Smooth muscle cell (in vitro differentiated cells): ENCODE results near the gene WFIKKN2. TPM values are rescaled to one million over a fixed set of nuclear protein-coding genes. Genes with fewer than 3 reads are reported as not detected.
"Not testable (repeated sequence)": the region's sequence is repeated elsewhere in the genome, so short reads cannot be mapped to it uniquely, and the experiment has no call there.

Experiments
- DNase-seq: peaks from one replicate; lab custom pipeline; 2025; ENCODE audit not compliant: unreplicated experiment; lab: John Stamatoyannopoulos, UW
- H2AFZ ChIP-seq: fragments of 200-600 bp; sonication (generic); 2 replicates; pipeline ENCODE4 v1.6.0; 2016; ENCODE audit warnings: antibody characterized with exemption, low read depth, mild to moderate bottlenecking
- H3F3A ChIP-seq: fragments of 200-600 bp; sonication (generic); 2 replicates; pipeline ENCODE4 v1.6.0; 2017; ENCODE audit warnings: antibody characterized with exemption, low read depth
- H3K27ac ChIP-seq: fragments of 200-600 bp; sonication (generic); 2 replicates; pipeline ENCODE4 v1.5.1; 2016; ENCODE audit warnings: low read depth, mild to moderate bottlenecking
- H3K27me3 ChIP-seq: fragments of 200-600 bp; sonication (generic); 2 replicates; pipeline ENCODE4 v1.6.1; 2016; ENCODE audit warnings: low read depth, mild to moderate bottlenecking
- H3K36me3 ChIP-seq: fragments of 200-600 bp; sonication (generic); 2 replicates; pipeline ENCODE4 v1.5.1; 2016; ENCODE audit warnings: low read depth
- H3K4me1 ChIP-seq: fragments of 200-600 bp; sonication (generic); 2 replicates; pipeline ENCODE4 v1.5.1; 2016; ENCODE audit warnings: low read depth
- H3K4me2 ChIP-seq: fragments of 200-600 bp; sonication (generic); 2 replicates; pipeline ENCODE4 v1.6.0; 2016; ENCODE audit warnings: mild to moderate bottlenecking
- H3K4me3 ChIP-seq: fragments of 200-600 bp; sonication (generic); 2 replicates; pipeline ENCODE4 v1.5.1; 2016; ENCODE audit warnings: mild to moderate bottlenecking
- H3K79me2 ChIP-seq: fragments of 200-600 bp; sonication (generic); 2 replicates; pipeline ENCODE4 v1.6.0; 2016; ENCODE audit warnings: low read depth, mild to moderate bottlenecking
- H3K9ac ChIP-seq: fragments of 200-600 bp; sonication (generic); 2 replicates; pipeline ENCODE4 v1.6.0; 2016; ENCODE audit warnings: low read depth
- H3K9me3 ChIP-seq: fragments of 200-600 bp; sonication (generic); replicated peaks from 2 replicates; pipeline ENCODE4 v1.5.1; 2016; ENCODE audit warnings: low read depth
- H4K20me1 ChIP-seq: fragments of 200-600 bp; sonication (generic); 2 replicates; pipeline ENCODE4 v1.6.0; 2016; ENCODE audit warnings: low read depth
- CTCF ChIP-seq: fragments of 200-600 bp; sonication (generic); IDR thresholded peaks from 2 replicates; pipeline ENCODE4 v1.5.1; 2017; ENCODE audit warnings: borderline replicate concordance, mild to moderate bottlenecking, antibody characterized with exemption; ENCODE audit not compliant: insufficient read depth, poor library complexity, severe bottlenecking
- WGBS: methylation state at CpG from one replicate; pipeline ENCODE4 v1.1.7; 2016; ENCODE audit warnings: low lambda C conversion rate; 5-methylcytosine and 5-hydroxymethylcytosine counted together
- polyA plus RNA-seq: library from polyadenylated mRNA; unstranded; fragments of >200 nt; fragmentation: Nextera tagmentation; extraction: Ambion mirVana; gene quantifications from 2 replicates; pipeline ENCODE4 v1.2.1, GENCODE V29; 2016
- total RNA-seq: library from RNA; depleted of rRNA; stranded (reverse); fragments of >200 nt; gene quantifications from 2 replicates; pipeline ENCODE4 v1.2.3, GENCODE V29; 2014

WFIKKN2 gene
- total and polyA plus RNA-seq, 2 experiments from 2014 or later: not detected

DNA sequence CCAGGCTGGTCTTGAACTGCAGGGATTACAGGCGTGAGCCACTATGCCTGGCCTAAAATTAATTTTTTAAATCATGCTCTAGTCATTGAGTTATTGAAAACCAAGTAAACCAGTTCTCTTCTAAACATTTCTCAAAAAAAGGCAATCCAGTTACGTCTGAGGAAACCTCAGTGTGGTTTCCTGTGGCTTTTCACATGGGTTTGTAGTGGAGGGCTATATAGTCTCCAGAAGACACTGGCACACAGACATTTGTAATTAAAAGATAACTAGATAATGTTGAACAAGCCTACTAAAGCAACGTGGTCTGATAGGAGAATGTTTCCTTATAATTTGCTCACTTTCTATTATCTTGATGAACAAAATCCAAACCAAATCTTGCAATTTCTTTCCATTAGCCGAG is 36.0 kb downstream of the WFIKKN2 start:
- peaks cover 8% of the 10 kb centered on the region for H3K4me1 ChIP-seq
- peaks cover 14% of the 10 kb centered on the region for H3F3A ChIP-seq
- H3K79me2 ChIP-seq: no peaks in the 10 kb centered on the region
- no peak for DNase-seq
- no peaks in the 10 kb centered on the region for H3K27me3 ChIP-seq
- no peaks in the 10 kb centered on the region for H4K20me1 ChIP-seq
- H3K36me3 ChIP-seq: no peaks in the 10 kb centered on the region
- WGBS: 51% methylated on average over 4 of the region's 4 CpGs
- no peak overlapping the region for H3K27ac ChIP-seq
- H2AFZ ChIP-seq: no peak overlapping the region
- H3K4me3 ChIP-seq: no peak overlapping the region
- no peak for TF ChIP-seq CTCF
- no peak overlapping the region for H3K4me2 ChIP-seq
- H3K9ac ChIP-seq: no peak overlapping the region
- no peaks in the 10 kb centered on the region for H3K9me3 ChIP-seq

DNA sequence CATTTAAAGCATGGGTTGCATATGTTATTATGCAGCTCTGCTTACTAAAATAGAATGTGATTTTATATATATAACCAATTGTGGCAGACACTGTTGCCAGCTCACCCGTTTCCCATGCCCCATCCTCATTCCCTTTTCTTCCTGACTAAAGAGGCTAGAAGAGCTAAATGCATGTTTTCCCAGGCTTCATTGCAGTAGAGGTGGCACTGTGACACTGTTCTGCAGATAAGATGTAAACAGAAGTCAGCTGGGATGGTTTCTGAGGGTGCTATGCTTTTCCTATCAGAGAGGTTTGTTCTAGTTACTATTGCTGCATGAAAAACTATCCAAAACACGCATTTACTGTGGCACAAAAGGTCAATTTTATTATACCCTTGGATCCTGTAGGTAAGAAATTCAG is 36.5 kb downstream of the WFIKKN2 start:
- no peak overlapping the region for H3K4me3 ChIP-seq
- WGBS: 84% methylated on average over 2 of the region's 2 CpGs
- no peak overlapping the region for H2AFZ ChIP-seq
- H3K27me3 ChIP-seq: no peaks in the 10 kb centered on the region
- peaks cover 8% of the 10 kb centered on the region for H3K4me1 ChIP-seq
- H3K36me3 ChIP-seq: no peaks in the 10 kb centered on the region
- no peaks in the 10 kb centered on the region for H3K9me3 ChIP-seq
- H3K4me2 ChIP-seq: no peak overlapping the region
- H3K27ac ChIP-seq: no peak overlapping the region
- H4K20me1 ChIP-seq: no peaks in the 10 kb centered on the region
- no peaks in the 10 kb centered on the region for H3K79me2 ChIP-seq
- DNase-seq: no peak
- no peak for TF ChIP-seq CTCF
- peaks cover 12% of the 10 kb centered on the region for H3F3A ChIP-seq
- H3K9ac ChIP-seq: no peak overlapping the region

- Histone ChIP-seq H3K27me3 (no peaks in the 10 kb centered on the region), H3K4me2 (no peak overlapping the region), H4K20me1 (no peaks in the 10 kb centered on the region), H3K36me3 (no peaks in the 10 kb centered on the region), H3F3A (peaks cover 7% of the 10 kb centered on the region), H3K4me1 (peaks cover 7% of the 10 kb centered on the region), H3K9me3 (no peaks in the 10 kb centered on the region), H3K79me2 (no peaks in the 10 kb centered on the region), H3K4me3 (no peak overlapping the region), H3K27ac (no peak overlapping the region), H3K9ac (no peak overlapping the region), H2AFZ (no peak overlapping the region)
- DNase-seq: no peak
- no peak for TF ChIP-seq CTCF
- WGBS: 67% methylated on average over 4 of the region's 4 CpGs
Measured at GRCh38 chr17:50872710-50873424, 37.5 kb downstream of the WFIKKN2 start.

DNA sequence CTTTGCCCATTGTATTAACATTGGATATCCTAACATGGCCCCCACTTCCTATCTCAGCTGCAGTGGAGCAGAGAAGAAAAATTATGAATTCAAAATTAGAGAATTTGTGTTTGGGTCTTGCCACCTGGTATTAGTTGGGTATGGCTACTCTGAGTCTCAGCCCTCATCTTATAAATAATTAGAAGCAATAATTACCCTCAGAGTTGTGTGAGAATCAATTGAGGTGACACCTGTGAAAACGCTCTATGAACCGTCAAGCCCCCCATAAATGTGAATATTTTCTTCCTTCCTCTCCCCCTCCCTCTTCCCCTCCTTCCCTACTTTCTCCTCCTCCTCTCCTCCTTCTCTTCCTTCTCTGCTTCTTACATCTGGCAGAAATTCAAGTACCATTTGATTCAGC is 39.7 kb downstream of the WFIKKN2 start:
- H3K9me3 ChIP-seq: no peaks in the 10 kb centered on the region
- peaks cover 3% of the 10 kb centered on the region for H3F3A ChIP-seq
- no peaks in the 10 kb centered on the region for H4K20me1 ChIP-seq
- H3K4me3 ChIP-seq: no peak overlapping the region
- H3K36me3 ChIP-seq: no peaks in the 10 kb centered on the region
- no peak overlapping the region for H2AFZ ChIP-seq
- WGBS: 90% methylated on average over 2 of the region's 2 CpGs
- no peaks in the 10 kb centered on the region for H3K27me3 ChIP-seq
- H3K79me2 ChIP-seq: no peaks in the 10 kb centered on the region
- no peak for TF ChIP-seq CTCF
- no peak for DNase-seq
- H3K9ac ChIP-seq: no peak overlapping the region
- H3K4me2 ChIP-seq: no peak overlapping the region
- no peaks in the 10 kb centered on the region for H3K4me1 ChIP-seq
- H3K27ac ChIP-seq: no peak overlapping the region

DNA sequence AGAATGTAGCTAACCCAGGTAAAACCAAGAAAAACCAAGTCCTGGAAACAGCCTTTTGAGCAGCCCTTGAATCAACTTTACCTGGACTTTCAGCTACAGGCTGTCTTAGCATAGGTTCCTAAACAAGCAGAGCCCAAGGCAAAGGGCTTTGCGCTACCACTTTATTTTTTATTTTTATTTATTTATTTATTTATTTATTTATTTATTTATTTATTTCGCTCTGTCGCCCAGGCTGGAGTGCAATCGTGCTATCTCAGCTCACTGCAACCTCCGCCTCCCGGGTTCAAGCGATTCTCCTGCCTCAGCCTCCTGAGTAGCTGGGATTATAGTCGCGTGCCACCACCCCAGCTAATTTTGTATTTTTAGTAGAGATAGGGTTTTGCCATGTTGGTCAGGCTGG is 41.7 kb downstream of the WFIKKN2 start:
- H4K20me1 ChIP-seq, H2AFZ ChIP-seq, H3K9me3 ChIP-seq, H3K4me1 ChIP-seq, H3K36me3 ChIP-seq, H3K27me3 ChIP-seq, DNase-seq, H3K4me3 ChIP-seq, H3K79me2 ChIP-seq, H3K9ac ChIP-seq, H3K27ac ChIP-seq, H3F3A ChIP-seq, H3K4me2 ChIP-seq: not testable (repeated sequence)
- WGBS: 95% methylated on average over 9 of the region's 9 CpGs
